Calu3 (cell line): ENCODE results near the gene CBARP. TPM values are rescaled to one million over a fixed set of nuclear protein-coding genes. Genes with fewer than 3 reads are reported as not detected.

Source experiments
- BruUV-seq: library from RNA; stranded (reverse); fragments of 400-500 nt; replicated peaks from 2 replicates; lab custom pipeline; 2021; lab: Mats Ljungman, UMichigan
- CTCF ChIA-PET: fragments of 300-600 bp; sonication (Branson Sonifier 250); formaldehyde crosslinking; loops from one replicate; lab custom pipeline; 2022; ENCODE audit warnings: antibody characterized with exemption; lab: Charles Lee
- DNase-seq: peaks from one replicate; pipeline ENCODE4 v3.0.0; 2022
- H3K27ac Mint-ChIP-seq: one replicate; pipeline ENCODE4 v1.8.0; 2022; ENCODE audit warnings: mixed read lengths; ENCODE audit not compliant: unreplicated experiment
- H3K27me3 Mint-ChIP-seq: one replicate; pipeline ENCODE4 v1.8.0; 2022; ENCODE audit warnings: mixed read lengths; ENCODE audit not compliant: unreplicated experiment
- H3K36me3 Mint-ChIP-seq: one replicate; pipeline ENCODE4 v1.8.0; 2022; ENCODE audit warnings: mild to moderate bottlenecking, moderate library complexity, mixed read lengths; ENCODE audit not compliant: insufficient read depth, unreplicated experiment
- H3K4me1 Mint-ChIP-seq: one replicate; pipeline ENCODE4 v1.8.0; 2022; ENCODE audit warnings: mild to moderate bottlenecking, low read depth, mixed read lengths; ENCODE audit not compliant: unreplicated experiment
- H3K4me3 Mint-ChIP-seq: one replicate; pipeline ENCODE4 v1.8.0; 2022; ENCODE audit warnings: mild to moderate bottlenecking, low read depth, moderate library complexity, mixed read lengths; ENCODE audit not compliant: unreplicated experiment
- H3K9me3 Mint-ChIP-seq: one replicate; pipeline ENCODE4 v1.8.0; 2022; ENCODE audit warnings: low read depth, mixed read lengths; ENCODE audit not compliant: unreplicated experiment
- intact Hi-C: fragments of 100-400 bp; cut with micrococcal nuclease; formaldehyde crosslinking; loops from one replicate; pipeline ENCODE4 v1.10.0; 2022; ENCODE audit not compliant: unreplicated experiment
- total RNA-seq: library from RNA; stranded (reverse); gene quantifications from 2 replicates; pipeline ENCODE4 v1.2.3, GENCODE V29; 2022
- TF ChIP-seq, protein P1 (sequence below): fragments of 200-600 bp; IDR thresholded peaks from one replicate; pipeline ENCODE4 v1.8.0; 2022; ENCODE audit warnings: antibody characterized with exemption; ENCODE audit not compliant: unreplicated experiment

The CBARP gene
- total RNA-seq, 1 experiment from 2014 or later = 4.2 TPM

DNA sequence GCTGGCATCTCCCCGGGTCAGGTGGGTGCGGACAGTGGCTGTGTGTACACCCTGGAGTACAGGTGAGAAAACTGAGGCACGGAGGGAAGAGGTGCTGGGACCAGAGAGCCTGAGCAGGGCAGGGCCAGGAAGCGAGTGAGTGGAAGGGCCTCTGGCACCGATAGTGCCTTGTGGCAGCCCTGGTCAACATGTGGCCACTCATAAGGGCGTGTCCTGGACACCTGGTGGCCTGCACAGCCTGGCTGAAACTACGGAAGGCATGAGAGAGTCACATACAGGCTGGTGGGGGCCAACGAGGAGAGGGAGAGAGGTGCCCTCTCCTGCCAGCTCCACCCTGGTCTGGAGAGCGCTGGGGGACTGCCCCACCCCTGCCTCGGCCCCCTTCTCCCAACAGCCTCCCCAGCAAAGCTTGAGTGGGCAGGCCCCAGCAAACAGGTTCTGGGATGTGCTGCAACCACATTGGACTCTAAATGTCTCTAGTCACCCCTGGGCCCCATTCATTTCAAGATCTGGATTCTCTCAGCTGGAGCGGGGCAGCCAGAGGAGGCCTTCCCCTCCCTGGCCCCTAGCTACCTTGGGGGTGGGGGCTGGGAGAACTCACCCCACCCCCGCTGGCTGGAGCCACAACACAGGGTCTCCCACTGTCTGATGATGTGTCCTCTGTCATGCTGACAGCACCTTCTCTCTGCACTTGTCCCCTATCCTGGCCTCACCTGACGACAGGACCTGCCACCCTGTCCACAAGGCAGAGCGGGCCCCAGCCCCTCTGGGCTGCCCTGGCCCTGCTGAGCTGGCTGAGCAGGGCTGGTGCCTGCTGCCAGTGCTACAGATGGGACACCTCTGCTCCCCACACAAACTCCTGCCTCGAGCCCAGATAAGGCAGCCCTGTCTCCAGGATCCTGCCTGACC lies 5.8 kb downstream of the CBARP start:
- H3K27me3 Mint-ChIP-seq = no peaks in the 10 kb centered on the region
- no peak overlapping the region for H3K4me3 Mint-ChIP-seq
- CTCF ChIA-PET = no interaction called here
- TF ChIP-seq, protein P1, sequence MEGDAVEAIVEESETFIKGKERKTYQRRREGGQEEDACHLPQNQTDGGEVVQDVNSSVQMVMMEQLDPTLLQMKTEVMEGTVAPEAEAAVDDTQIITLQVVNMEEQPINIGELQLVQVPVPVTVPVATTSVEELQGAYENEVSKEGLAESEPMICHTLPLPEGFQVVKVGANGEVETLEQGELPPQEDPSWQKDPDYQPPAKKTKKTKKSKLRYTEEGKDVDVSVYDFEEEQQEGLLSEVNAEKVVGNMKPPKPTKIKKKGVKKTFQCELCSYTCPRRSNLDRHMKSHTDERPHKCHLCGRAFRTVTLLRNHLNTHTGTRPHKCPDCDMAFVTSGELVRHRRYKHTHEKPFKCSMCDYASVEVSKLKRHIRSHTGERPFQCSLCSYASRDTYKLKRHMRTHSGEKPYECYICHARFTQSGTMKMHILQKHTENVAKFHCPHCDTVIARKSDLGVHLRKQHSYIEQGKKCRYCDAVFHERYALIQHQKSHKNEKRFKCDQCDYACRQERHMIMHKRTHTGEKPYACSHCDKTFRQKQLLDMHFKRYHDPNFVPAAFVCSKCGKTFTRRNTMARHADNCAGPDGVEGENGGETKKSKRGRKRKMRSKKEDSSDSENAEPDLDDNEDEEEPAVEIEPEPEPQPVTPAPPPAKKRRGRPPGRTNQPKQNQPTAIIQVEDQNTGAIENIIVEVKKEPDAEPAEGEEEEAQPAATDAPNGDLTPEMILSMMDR = no peak
- peaks cover 29% of the 10 kb centered on the region for H3K36me3 Mint-ChIP-seq
- no TSS peak for BruUV-seq
- no peak overlapping the region for H3K27ac Mint-ChIP-seq
- H3K9me3 Mint-ChIP-seq = no peaks in the 10 kb centered on the region
- intact Hi-C loops = no loop called here
- peaks cover 14% of the 10 kb centered on the region for H3K4me1 Mint-ChIP-seq
- DNase-seq = no peak

DNA sequence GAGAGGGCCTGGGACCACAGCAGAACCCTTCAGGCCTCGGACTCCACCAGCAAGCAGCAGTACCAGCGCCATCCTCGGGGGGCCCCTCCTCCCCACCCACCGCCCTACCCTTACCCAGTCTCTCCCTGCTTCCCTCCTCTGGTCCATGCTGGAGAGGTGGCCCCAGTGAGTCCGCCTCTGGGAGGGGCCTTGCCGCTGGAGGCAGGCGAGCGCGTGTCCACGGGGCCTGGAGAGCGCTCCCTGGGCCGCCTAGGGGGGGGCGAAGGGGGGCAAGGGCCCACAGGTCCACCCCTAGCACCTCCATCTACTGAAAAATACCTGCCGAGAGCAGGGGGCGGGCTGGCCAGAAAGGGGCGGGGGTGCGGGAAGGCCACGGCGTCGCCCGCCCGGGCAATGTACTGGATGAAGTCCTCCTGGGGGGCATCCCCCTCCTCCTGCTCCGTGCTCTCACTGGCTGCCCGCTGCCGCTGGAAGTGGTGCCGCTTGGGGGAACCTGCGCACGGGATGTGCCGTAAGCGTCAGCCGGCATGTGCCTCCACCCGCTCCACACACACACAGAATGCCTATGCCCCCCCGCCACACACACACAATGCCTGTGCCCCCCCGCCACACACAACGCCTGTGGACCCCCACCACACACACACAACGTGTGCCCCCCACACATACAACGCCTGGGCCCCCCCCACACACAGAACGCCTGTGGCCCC lies 6.9 kb downstream of the CBARP start:
- no peak overlapping the region for H3K4me3 Mint-ChIP-seq
- H3K36me3 Mint-ChIP-seq = peaks cover 23% of the 10 kb centered on the region
- H3K4me1 Mint-ChIP-seq = peaks cover 14% of the 10 kb centered on the region
- H3K27ac Mint-ChIP-seq = no peak overlapping the region
- intact Hi-C loops = no loop called here
- BruUV-seq = no TSS peak
- no peak for DNase-seq
- TF ChIP-seq, protein P1 = no peak
- CTCF ChIA-PET = no interaction called here
- H3K27me3 Mint-ChIP-seq = no peaks in the 10 kb centered on the region
- H3K9me3 Mint-ChIP-seq = no peaks in the 10 kb centered on the region

DNA sequence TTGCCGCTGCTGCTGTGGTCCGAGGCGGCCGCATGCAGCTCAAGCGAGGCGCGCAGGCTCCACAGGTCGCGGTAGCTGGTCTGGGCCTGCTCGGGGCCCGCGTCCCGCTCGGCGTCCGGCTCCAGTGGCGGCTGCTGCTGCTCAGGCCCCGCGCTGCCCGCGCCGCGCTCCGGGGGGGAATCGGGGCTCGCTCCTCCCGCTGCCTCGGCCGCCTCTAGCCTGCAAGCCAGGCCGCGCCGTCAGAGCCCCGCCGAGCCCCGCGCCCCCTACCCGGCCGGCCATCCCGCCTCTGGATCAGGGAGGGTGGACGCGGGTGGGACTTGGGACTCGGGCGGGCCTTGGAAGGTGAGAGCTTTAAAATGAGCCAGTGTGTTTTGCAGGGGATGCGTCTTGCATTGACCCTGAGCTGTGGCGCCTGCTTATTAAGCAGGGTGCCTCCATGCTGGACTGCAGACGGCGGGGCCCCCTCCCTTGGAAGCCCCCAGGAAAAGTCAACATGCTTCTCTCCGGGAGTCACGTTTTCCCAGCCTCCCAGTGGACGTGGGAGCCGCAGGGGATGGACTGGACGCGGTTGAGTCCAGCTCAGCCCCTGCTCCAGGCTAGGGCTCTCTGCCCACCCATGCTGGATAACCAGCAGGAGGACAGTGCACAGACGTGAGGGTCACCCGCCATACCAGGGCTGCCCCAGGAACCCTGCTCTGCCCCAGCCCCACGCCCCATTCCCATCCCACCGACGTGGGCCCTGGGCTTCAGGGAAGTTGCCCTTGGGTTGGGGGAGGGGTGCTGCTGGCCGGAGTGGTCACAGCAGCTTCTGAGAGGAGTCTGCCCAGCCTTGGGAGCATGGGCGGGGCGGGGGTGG lies 7.7 kb downstream of the CBARP start:
- no peak for DNase-seq
- CTCF ChIA-PET = no interaction called here
- no TSS peak for BruUV-seq
- peaks cover 14% of the 10 kb centered on the region for H3K4me1 Mint-ChIP-seq
- TF ChIP-seq, protein P1 = no peak
- H3K9me3 Mint-ChIP-seq = no peaks in the 10 kb centered on the region
- H3K27me3 Mint-ChIP-seq = no peaks in the 10 kb centered on the region
- H3K27ac Mint-ChIP-seq = no peak overlapping the region
- peaks cover 22% of the 10 kb centered on the region for H3K36me3 Mint-ChIP-seq
- H3K4me3 Mint-ChIP-seq = no peak overlapping the region
- intact Hi-C loops = no loop called here
